T-helper 1 cell treated with Interleukin-12 subunit alpha and Interleukin-12 subunit beta and Interleukin-4 antibody, amounts not matched to agents 30 ng/mL and 1 ng/mL, for 36 hours (primary cell): ENCODE results near the gene HIVEP1. TPM values are rescaled to one million over a fixed set of nuclear protein-coding genes. Genes with fewer than 3 reads are reported as not detected.
"Not testable (repeated sequence)": the region's sequence is repeated elsewhere in the genome, so short reads cannot be mapped to it uniquely, and the experiment has no call there.

Source experiments
- intact Hi-C: fragments of 100-400 bp; cut with micrococcal nuclease; formaldehyde crosslinking; loops from one replicate; pipeline ENCODE4 v1.15.1; 2024
- total RNA-seq: library from RNA; stranded (reverse); gene quantifications from 2 replicates; pipeline ENCODE4 v1.2.3, GENCODE V29; 2022

HIVEP1 gene
- total RNA-seq, 1 donor from 2014 or later, result 35.7 TPM

- intact Hi-C loops, result no loop called here
Observed at GRCh38 chr6:12174878-12175277, 162.8 kb downstream of the HIVEP1 start.

GRCh38 chr6:12175626-12176025 is 163.5 kb downstream of the HIVEP1 start:
- intact Hi-C loops, result no loop called here

GRCh38 chr6:12176782-12177181 is 164.7 kb downstream of the HIVEP1 start:
- intact Hi-C loops, result not testable (repeated sequence)

GRCh38 chr6:12178521-12178920 is 166.4 kb downstream of the HIVEP1 start:
- intact Hi-C loops, result no loop called here

GRCh38 chr6:12181481-12181880 is 169.4 kb downstream of the HIVEP1 start:
- intact Hi-C loops, result no loop called here

- intact Hi-C loops, result no loop called here
Observed at GRCh38 chr6:12182676-12183075, 170.6 kb downstream of the HIVEP1 start.

- intact Hi-C loops, result no loop called here
Observed at GRCh38 chr6:12185081-12185673, 173.1 kb downstream of the HIVEP1 start.

GRCh38 chr6:12186528-12186927 is 174.4 kb downstream of the HIVEP1 start:
- intact Hi-C loops, result no loop called here

- intact Hi-C loops, result no loop called here
Observed at GRCh38 chr6:12189150-12189549, 177.0 kb downstream of the HIVEP1 start.

GRCh38 chr6:12189661-12190060 is 177.5 kb downstream of the HIVEP1 start:
- intact Hi-C loops, result no loop called here

- intact Hi-C loops, result no loop called here
Observed at GRCh38 chr6:12190252-12190651, 178.1 kb downstream of the HIVEP1 start.

GRCh38 chr6:12196326-12196936 is 184.3 kb downstream of the HIVEP1 start:
- intact Hi-C loops, result no loop called here

- intact Hi-C loops, result no loop called here
Observed at GRCh38 chr6:12198851-12199250, 186.7 kb downstream of the HIVEP1 start.

GRCh38 chr6:12200015-12200564 is 188.0 kb downstream of the HIVEP1 start:
- intact Hi-C loops, result no loop called here

- intact Hi-C loops, result no loop called here
Observed at GRCh38 chr6:12200761-12201160, 188.6 kb downstream of the HIVEP1 start.

GRCh38 chr6:12203001-12203400 is 190.9 kb downstream of the HIVEP1 start:
- intact Hi-C loops, result no loop called here

GRCh38 chr6:12208190-12208589 is 196.1 kb downstream of the HIVEP1 start:
- intact Hi-C loops, result no loop called here

- intact Hi-C loops, result no loop called here
Observed at GRCh38 chr6:12208673-12209072, 196.6 kb downstream of the HIVEP1 start.

Other genes with a start within 250 kb of the HIVEP1 start
- gene ADTRP, start 233.5 kb upstream of the HIVEP1 start, total RNA-seq, result 9.2 and 9.5 TPM in 2 replicates